ENCODE data around the gene C2orf80. TPM values are rescaled to one million over a fixed set of nuclear protein-coding genes. Genes with fewer than 3 reads are reported as not detected.
A peak's percentile ranks its signal among the peaks of the same experiment; 100 is the strongest.

Gene C2orf80
- total RNA-seq, 2 donors from 2014 or later, result 0.55 TPM; not detected in 1

GRCh38 chr2:208150094-208150493 is 39.7 kb downstream of the C2orf80 start:
- Histone ChIP-seq H3K27me3 (ENCODE audit: control insufficient read depth, insufficient read depth, low read length, poor library complexity, severe bottlenecking) (no peaks in the 10 kb centered on the region), H3K27ac (ENCODE audit: low read depth, low read length) (no peak overlapping the region), H3K9ac (ENCODE audit: extremely low read depth, low read length, poor library complexity, severe bottlenecking) (no peak overlapping the region), H3K9me3 (ENCODE audit: control insufficient read depth, low read length) (peaks cover 17% of the 10 kb centered on the region), H3K4me3 (ENCODE audit: low read length) (no peak overlapping the region), H3K4me1 (ENCODE audit: control insufficient read depth, insufficient read depth, low read length) (no peaks in the 10 kb centered on the region), H3K36me3 (ENCODE audit: control insufficient read depth, insufficient read depth, low read length) (no peaks in the 10 kb centered on the region)
- Mint-ChIP-seq H3K27me3 (ENCODE audit: insufficient read depth) (no peaks in the 10 kb centered on the region), H3K4me1 (peaks cover 14% of the 10 kb centered on the region), H3K4me3 (no peak overlapping the region), H3K9me3 (peaks cover 14% of the 10 kb centered on the region), H3K36me3 (ENCODE audit: low read depth) (no peaks in the 10 kb centered on the region), H3K27ac (no peak overlapping the region)
- no peak for TF ChIP-seq CTCF (conservative IDR thresholded peaks at IDR 0.05)
- DNase-seq, result no peak

DNA sequence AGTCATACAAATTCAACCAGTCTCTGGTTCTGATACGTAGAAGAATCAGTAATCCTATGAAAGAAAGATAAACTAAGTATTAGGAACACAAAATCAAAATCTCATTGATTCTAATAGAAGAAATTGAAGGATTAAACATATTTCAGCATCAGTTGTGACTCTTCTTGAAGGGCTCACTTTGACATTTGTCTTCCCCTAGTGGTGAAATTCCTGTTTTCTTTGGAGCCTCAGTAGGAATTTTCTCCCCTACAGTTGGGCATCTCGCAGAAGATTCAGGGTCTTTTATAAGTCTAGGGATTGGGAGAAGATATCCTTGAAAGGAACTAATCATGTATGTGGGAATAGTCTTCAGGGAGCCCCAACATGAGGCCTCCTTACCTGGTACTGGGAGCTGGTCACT is 41.0 kb downstream of the C2orf80 start:
- peaks cover 2% of the 10 kb centered on the region for H3K27me3 Mint-ChIP-seq (ENCODE audit: insufficient read depth)
- WGBS, 2 experiments (ENCODE audit: insufficient coverage in 1 of 2, insufficient read length in 1 of 2), result 78% methylated on average over 1 of the region's 2 CpGs; no CpG with 5 or more reads in 1 of the 2 experiments
- DNase-seq, result no peak

DNA sequence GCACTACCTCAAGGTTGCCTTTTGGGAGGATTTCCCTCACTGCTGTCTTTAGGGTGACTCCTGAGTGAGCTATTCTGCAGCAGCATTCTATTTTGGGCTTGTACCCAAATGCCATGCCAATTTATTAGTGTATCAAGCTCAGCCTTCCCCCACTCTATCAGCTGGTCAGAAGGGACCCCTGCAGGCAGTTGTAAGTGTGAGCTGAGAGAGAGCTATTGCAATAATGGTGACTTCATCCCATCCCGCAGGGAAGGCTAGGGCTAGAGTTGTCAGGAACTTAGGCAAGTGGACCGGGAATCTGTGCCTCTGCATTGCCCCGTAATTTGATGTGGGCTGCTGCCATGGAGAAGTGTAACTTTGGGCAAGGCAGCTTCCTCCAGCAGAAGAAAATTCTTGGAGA is 42.1 kb downstream of the C2orf80 start:
- Mint-ChIP-seq H3K36me3 (ENCODE audit: low read depth) (peaks cover 3% of the 10 kb centered on the region), H3K9me3 (peaks cover 31% of the 10 kb centered on the region), H3K4me3 (no peak overlapping the region), H3K27me3 (ENCODE audit: insufficient read depth) (peaks cover 2% of the 10 kb centered on the region), H3K4me1 (peaks cover 21% of the 10 kb centered on the region), H3K27ac (no peak overlapping the region)
- Histone ChIP-seq H3K4me1 (ENCODE audit: control insufficient read depth, insufficient read depth, low read length) (peaks cover 2% of the 10 kb centered on the region), H3K9ac (ENCODE audit: extremely low read depth, low read length, poor library complexity, severe bottlenecking) (no peak overlapping the region), H3K4me3 (ENCODE audit: low read length) (no peak overlapping the region), H3K27ac (ENCODE audit: low read depth, low read length) (no peak overlapping the region), H3K36me3 (ENCODE audit: control insufficient read depth, insufficient read depth, low read length) (no peaks in the 10 kb centered on the region), H3K9me3 (ENCODE audit: control insufficient read depth, low read length) (peaks cover 32% of the 10 kb centered on the region), H3K27me3 (ENCODE audit: control insufficient read depth, insufficient read depth, low read length, poor library complexity, severe bottlenecking) (no peaks in the 10 kb centered on the region)
- TF ChIP-seq CTCF (conservative IDR thresholded peaks at IDR 0.05), result peak; percentile 39
- peak; percentile 65 for DNase-seq
- WGBS, 2 experiments (ENCODE audit: insufficient coverage in 1 of 2, insufficient read length in 1 of 2), result 87 to 88% methylated on average over 2 to 3 of the region's 3 CpGs

More for the DNA sequence above, 41.0 kb downstream of the C2orf80 start:
- H3K4me1 Mint-ChIP-seq, result peaks cover 14% of the 10 kb centered on the region
- peak; percentile 79 for TF ChIP-seq CTCF (conservative IDR thresholded peaks at IDR 0.05)
- peaks cover 3% of the 10 kb centered on the region for H3K36me3 Mint-ChIP-seq (ENCODE audit: low read depth)
- Histone ChIP-seq H3K9me3 (ENCODE audit: control insufficient read depth, low read length) (peaks cover 29% of the 10 kb centered on the region), H3K9ac (ENCODE audit: extremely low read depth, low read length, poor library complexity, severe bottlenecking) (no peak overlapping the region), H3K4me3 (ENCODE audit: low read length) (no peak overlapping the region), H3K27me3 (ENCODE audit: control insufficient read depth, insufficient read depth, low read length, poor library complexity, severe bottlenecking) (no peaks in the 10 kb centered on the region), H3K36me3 (ENCODE audit: control insufficient read depth, insufficient read depth, low read length) (no peaks in the 10 kb centered on the region), H3K27ac (ENCODE audit: low read depth, low read length) (no peak overlapping the region), H3K4me1 (ENCODE audit: control insufficient read depth, insufficient read depth, low read length) (no peaks in the 10 kb centered on the region)
- no peak overlapping the region for H3K27ac Mint-ChIP-seq
- peaks cover 26% of the 10 kb centered on the region for H3K9me3 Mint-ChIP-seq
- no peak overlapping the region for H3K4me3 Mint-ChIP-seq
